ENCODE results near the gene ATP6AP2.

- TF ChIP-seq CTCF (conservative IDR thresholded peaks at IDR 0.05), result no peak
- no peak for TF ChIP-seq EZH2 (IDR thresholded peaks at IDR 0.05; ENCODE audit: low read depth)
Observed at GRCh38 chrX:40581336-40581920, 658 bp downstream of the ATP6AP2 start.

Measured in PC-9 (cell line).